HG02938 (cell line): ENCODE measurements around the gene NCAPH2.

Experiments used
- ATAC-seq: cut with Tn5 transposase; IDR thresholded peaks from one replicate; pipeline ENCODE4 v1.9.1; 2021; ENCODE audit warnings: mild to moderate bottlenecking, moderate library complexity; ENCODE audit not compliant: unreplicated experiment

NCAPH2 gene

GRCh38 chr22:50545522-50546325 lies 37.7 kb downstream of the NCAPH2 start, which contains the start of gene KLHDC7B:
KLHDC7B (plus strand) TSS chr22:50545899; CDS start chr22:50546244, 345 bp downstream.
- no peak for ATAC-seq

DNA sequence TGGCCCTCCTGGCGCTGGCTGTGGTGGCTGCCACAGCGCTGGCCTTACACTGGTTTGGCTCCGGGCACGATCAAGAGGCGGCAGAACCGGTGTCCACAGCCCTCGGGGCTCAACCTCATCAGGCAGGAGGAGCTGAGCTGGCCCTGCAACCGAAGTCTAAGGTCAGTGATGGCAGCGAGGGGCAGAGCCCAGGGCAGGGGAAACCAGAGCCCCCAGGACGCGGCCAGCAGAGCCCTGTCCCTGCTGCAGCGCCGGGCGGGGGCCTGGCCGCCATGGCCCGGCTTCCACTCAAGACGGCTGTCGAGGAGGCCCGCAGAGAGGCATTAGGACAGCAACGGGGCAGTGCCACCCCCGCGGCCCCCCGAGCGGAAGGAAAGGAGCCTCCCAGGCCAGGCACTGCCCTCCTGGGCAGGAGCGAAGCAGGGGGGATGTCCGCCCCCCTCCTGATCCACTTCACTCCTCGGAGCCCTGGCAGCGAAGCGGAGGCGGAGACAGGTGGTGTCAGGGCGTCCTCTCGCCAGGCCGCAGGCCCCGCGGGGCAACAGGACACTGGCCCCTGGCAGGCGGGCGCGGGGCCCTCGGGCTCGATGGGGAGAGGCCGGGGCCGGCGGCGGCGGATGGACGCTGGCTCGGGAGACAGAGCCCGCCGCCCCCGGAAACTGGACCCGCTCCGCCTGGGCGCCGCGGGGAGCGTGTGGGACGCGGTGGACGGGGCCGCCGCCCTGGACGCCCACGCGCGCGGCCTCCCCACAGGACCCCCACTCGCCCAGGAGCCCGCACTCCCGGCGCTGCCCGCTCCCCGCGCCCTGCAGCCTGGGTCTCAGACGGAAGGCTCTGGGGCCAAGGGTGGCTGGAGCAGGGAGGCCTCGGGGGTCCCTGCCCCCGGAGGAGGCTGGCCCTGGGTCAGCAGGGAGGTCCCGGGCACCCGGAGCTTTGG lies 38.6 kb downstream of the NCAPH2 start:
- ATAC-seq = no peak

- no peak for ATAC-seq
Measured at GRCh38 chr22:50547263-50547985, 39.4 kb downstream of the NCAPH2 start.

GRCh38 chr22:50548040-50548920 lies 40.3 kb downstream of the NCAPH2 start:
- ATAC-seq = no peak

GRCh38 chr22:50548921-50549790 lies 41.1 kb downstream of the NCAPH2 start:
- ATAC-seq = no peak

DNA sequence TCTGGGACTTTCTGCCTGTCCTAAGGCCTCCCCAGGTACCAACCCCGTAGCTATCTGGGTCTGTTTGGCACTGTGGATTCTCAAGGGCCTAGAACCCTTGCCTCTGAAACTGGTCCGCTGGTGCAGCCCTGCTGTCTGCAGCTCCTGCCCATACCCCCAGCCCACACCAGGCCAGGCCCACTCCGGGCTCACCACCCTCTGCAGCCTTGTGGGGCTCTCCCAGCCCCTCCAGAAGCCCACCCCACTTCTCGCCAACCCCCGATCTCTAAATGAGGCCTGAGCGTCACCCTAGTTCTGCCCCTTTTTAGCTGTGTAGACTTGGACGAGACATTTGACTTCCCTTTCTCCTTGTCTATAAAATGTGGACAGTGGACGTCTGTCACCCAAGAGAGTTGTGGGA lies 42.4 kb downstream of the NCAPH2 start:
- ATAC-seq = no peak

DNA sequence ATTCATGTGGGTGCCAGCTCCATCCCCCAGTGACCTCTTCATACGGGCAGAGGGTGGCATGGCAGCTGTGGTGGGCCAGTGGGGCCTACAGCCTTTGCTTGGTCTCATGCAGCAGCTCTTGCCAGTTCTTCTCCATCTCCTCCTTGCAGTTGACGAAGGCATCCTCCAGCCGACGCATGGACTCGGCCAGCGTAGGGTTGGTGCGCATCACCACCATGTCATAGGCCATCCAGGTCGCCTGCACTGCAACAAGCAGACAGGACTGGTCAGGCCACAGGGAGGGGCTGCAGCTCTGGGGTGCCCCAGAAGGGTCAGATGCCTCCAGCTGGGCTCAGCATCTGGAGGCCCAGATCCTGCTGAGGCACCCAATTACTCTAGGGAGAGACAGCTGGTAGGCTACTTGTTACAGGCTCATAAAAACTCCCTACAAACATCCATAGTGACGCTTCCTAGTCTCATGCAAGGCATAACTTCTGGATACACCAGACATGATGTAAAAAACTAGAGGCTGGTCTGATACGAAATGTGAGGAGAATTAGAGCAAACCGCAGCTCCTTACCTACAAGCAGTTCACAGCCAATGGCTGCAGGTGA lies 43.2 kb downstream of the NCAPH2 start:
- no peak for ATAC-seq

DNA sequence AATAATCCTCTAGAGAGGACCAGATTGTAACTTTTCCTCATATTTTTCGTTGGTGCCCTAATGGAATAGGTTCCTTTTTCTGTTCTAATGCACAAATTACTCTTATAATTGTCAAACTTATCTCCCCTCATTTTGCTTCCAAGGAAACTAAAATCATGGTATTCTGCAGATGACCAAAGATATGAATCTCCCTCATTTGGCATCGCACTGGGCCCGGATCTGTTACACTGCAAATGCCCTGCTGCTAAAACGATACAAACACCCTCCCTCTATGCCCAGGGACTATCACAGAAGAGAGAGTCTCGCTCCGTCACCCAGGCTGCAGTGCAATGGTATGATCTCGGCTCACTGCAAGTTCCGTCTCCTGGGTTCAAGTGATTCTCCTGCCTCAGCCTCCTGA lies 45.3 kb downstream of the NCAPH2 start:
- no peak for ATAC-seq

GRCh38 chr22:50556703-50557102 lies 48.7 kb downstream of the NCAPH2 start:
- no peak for ATAC-seq

DNA sequence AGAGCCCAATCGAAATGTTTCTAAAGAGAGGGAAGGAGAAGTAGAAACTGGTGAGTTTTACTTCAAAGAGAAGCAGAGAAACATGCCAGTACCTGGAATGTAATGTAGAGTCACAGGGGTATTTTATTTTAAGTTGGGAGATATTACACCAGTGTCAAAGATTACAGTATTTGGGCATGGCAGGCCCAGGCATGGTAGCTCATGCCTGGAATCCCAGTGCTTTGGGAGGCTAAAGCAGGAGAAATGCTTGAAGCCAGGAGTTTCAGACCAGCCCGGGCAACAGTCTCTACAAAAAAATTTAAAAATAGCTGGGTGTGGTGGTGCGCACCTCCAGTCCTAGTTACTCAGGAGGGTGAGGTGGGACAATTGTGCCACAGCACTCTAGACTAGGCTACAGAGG lies 52.0 kb downstream of the NCAPH2 start:
- no peak for ATAC-seq

- no peak for ATAC-seq
Measured at GRCh38 chr22:50561401-50562358, 53.7 kb downstream of the NCAPH2 start.

DNA sequence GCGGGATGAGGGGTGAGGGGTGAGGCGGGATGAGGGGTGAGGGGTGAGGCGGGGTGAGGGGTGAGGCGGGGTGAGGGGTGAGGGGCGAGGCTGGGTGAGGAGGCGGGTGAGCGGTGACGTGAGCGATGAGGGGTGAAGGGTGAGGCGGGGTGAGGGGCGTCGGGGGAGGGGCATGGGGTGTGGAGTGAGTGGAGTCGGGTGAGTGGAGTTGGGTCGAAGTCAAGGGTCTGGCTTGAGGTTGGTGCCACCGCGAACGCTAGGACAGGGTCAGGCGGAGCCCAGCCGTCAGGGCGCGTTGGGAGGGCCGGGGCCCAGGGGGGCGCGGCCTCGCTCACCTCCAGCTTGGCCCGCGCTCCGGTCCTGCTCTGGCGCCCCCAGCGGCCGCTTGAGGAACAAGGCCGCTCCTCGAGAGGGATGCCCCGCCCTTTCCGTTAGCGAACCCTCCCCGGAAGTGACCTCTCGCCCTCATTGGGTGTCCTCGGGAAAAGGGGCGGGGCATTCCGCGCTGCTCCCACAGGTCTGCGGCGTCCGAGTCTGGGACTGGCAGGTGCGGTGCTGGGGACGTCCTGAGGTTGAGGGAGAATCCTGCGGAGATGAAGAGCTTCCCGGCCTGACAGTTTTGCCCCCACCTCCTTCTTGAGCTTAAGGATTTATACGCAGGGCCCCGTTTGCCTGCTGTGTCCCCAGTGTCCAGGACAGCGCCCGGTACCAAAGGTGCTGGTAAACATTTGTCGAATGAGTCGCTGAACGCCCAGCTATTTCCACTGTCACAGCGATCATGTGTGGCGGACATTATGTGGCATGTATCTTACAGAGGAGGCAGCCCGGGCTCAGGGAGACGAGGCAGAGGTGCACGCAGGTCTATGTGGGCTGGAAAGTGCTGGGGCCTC lies 54.7 kb downstream of the NCAPH2 start, which contains the start of gene SYCE3:
Gene SYCE3 (minus strand): TSS at position 397 of the 890 bp plus-strand sequence. CDS start 6,514 bp downstream, outside the sequence.
- ATAC-seq = peak; percentile 85

- no peak for ATAC-seq
Measured at GRCh38 chr22:50563413-50564160, 55.6 kb downstream of the NCAPH2 start.

DNA sequence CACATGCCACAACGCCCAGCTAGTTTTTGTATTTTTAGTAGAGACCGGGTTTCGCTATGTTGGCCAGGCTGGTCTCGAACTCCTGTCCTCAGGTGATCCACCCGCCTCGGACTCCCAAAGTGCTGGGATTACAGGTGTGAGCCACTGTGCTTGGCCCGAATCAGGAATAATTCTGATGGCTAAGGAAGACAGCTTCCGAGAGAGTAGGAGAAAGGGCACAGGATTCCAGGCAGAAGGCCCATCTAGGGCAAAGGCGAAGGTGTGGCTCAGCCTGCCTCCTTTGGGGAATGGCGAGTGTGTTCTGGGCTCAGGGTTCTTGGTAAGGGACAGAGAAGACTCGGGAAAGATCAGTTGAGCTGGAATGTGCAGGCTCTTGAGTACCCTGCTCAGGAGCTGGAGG lies 56.3 kb downstream of the NCAPH2 start:
- no peak for ATAC-seq

DNA sequence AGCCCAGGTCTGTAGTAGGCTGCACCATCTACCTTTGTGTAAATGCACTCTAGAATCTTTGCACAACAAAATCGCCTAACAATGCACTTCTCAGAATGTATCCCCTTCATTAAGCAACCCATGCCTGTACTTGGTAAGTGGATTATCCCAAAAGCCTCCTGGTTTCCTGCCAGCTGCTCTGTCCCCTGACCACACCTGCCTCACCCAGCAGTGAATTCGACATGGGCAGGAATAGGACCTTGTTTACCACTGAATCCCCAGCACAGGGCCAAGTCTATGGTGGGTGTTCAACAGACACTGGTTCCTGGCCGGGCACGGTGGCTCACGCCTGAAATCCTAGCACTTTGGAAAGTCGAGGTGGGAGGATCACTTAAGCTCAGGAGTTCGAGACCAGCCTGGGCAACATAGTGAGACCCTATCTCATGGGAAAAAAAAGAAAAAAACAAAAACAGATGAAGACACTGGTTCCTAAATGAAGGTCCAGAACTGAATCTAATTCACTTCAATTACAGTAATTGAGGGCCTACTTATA lies 59.8 kb downstream of the NCAPH2 start:
- no peak for ATAC-seq

DNA sequence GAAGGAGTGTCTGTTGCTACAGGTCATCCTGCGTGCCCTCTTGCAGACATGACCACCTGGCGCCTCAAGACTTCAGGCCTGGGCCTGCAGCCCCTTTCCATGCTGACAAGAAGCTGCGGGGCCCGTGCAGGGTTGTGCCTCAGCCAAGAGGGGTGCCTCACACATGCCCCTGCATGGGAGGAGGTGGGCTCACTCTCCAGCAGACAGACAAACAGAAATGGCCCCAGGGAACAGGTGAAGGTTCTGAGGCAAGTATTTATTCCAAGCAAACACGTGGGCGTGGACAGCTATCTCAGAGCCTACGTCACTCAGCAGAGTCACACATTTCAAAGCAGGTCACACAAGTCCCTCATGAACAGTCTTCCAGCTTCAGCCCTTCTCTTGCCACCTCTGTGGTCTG lies 60.6 kb downstream of the NCAPH2 start:
- ATAC-seq = no peak
